A549 (cell line): ENCODE measurements around the gene RAB3GAP2.

ENCODE experiments used
- CBX8 ChIP-seq: fragments of 200-600 bp; sonication (generic); IDR thresholded peaks from 2 replicates; pipeline ENCODE4 v1.6.1; 2016
- CEBPB ChIP-seq, 2 experiments: fragments of >200 bp in 1 of 2; sonication (Bioruptor Twin) in 1 of 2; formaldehyde crosslinking in 1 of 2; IDR thresholded peaks; 2 replicates each; pipeline ENCODE4 v1.6.1; 2012 to 2016
- CHD4 ChIP-seq: fragments of 200-600 bp; sonication (generic); IDR thresholded peaks from 2 replicates; pipeline ENCODE4 v1.6.1; 2016; ENCODE audit warnings: antibody characterized with exemption, mild to moderate bottlenecking, borderline replicate concordance
- EP300 ChIP-seq, 2 experiments: fragments of >200 bp; sonication (Bioruptor Twin); formaldehyde crosslinking; IDR thresholded peaks; 2 replicates in 1 of 2; 3 replicates in 1 of 2; pipeline ENCODE4 v1.6.1; 2016 to 2017
- FOSL2 ChIP-seq, 2 experiments: fragments of 450-650 bp in 1 of 2; fragments of >200 bp in 1 of 2; sonication (Bioruptor Twin) in 1 of 2; formaldehyde crosslinking; IDR thresholded peaks; 2 replicates each; pipeline versions ENCODE4 v1.5.0 to v1.6.1; 2016 to 2020; ENCODE audit warnings: mild to moderate bottlenecking in 1 of 2, moderate library complexity in 1 of 2
- POLR2A ChIP-seq: IDR thresholded peaks from 2 replicates; pipeline ENCODE4 v1.6.1; 2012; ENCODE audit warnings: mild to moderate bottlenecking, low read length
- SMC3 ChIP-seq: fragments of >200 bp; sonication (Bioruptor Twin); formaldehyde crosslinking; IDR thresholded peaks from 3 replicates; pipeline ENCODE4 v1.6.1; 2018; ENCODE audit warnings: inconsistent platforms
- TF ChIP-seq, protein P1 (sequence below): fragments of >200 bp; sonication (Bioruptor Twin); formaldehyde crosslinking; IDR thresholded peaks from 3 replicates; pipeline ENCODE4 v1.6.1; 2016
- TF ChIP-seq, protein P2 (sequence below): fragments of >200 bp; sonication (Bioruptor Twin); formaldehyde crosslinking; IDR thresholded peaks from 3 replicates; pipeline ENCODE4 v1.5.1; 2016
- TF ChIP-seq, protein P3 (sequence below): fragments of 450-650 bp; IDR thresholded peaks from 2 replicates; pipeline ENCODE4 v1.6.1; 2014; ENCODE audit warnings: antibody characterized with exemption
- TF ChIP-seq, protein P4 (sequence below): IDR thresholded peaks from 2 replicates; pipeline ENCODE4 v1.6.1; 2012; ENCODE audit warnings: low read depth, borderline replicate concordance
- TF ChIP-seq, protein P5 (sequence below): IDR thresholded peaks from 2 replicates; pipeline ENCODE4 v1.6.1; 2012

DNA sequence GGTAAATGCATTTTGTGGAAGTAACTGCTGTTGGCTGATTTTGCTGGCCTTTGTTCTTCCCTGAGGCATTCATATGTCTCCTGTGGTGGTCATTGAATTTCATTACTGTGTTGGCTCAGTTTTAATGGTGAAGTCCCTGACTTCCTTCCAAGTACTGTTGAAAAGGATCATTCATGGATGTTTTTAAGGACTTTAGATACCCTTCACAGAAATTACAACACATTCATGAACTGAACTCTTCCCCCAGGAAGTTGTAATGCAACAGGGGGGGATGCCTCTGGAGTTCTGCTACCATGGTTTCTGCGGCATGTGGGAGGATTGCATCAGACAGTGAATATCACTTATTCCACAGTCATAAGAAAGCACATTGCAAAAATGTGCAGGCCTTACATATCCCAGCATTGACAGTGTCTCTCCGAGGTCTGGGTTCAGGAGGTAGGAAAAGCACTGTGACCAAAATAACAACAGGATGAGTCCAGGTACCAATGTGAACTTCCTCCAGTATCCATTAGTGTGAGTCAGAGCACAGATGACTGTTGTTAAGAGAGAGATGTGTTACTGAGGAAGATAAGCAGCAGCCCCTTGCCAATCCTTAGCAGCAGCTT lies 2.1 kb upstream of the RAB3GAP2 start:
- TF ChIP-seq, protein P1, sequence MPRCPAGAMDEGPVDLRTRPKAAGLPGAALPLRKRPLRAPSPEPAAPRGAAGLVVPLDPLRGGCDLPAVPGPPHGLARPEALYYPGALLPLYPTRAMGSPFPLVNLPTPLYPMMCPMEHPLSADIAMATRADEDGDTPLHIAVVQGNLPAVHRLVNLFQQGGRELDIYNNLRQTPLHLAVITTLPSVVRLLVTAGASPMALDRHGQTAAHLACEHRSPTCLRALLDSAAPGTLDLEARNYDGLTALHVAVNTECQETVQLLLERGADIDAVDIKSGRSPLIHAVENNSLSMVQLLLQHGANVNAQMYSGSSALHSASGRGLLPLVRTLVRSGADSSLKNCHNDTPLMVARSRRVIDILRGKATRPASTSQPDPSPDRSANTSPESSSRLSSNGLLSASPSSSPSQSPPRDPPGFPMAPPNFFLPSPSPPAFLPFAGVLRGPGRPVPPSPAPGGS, result no peak
- TF ChIP-seq, protein P2, sequence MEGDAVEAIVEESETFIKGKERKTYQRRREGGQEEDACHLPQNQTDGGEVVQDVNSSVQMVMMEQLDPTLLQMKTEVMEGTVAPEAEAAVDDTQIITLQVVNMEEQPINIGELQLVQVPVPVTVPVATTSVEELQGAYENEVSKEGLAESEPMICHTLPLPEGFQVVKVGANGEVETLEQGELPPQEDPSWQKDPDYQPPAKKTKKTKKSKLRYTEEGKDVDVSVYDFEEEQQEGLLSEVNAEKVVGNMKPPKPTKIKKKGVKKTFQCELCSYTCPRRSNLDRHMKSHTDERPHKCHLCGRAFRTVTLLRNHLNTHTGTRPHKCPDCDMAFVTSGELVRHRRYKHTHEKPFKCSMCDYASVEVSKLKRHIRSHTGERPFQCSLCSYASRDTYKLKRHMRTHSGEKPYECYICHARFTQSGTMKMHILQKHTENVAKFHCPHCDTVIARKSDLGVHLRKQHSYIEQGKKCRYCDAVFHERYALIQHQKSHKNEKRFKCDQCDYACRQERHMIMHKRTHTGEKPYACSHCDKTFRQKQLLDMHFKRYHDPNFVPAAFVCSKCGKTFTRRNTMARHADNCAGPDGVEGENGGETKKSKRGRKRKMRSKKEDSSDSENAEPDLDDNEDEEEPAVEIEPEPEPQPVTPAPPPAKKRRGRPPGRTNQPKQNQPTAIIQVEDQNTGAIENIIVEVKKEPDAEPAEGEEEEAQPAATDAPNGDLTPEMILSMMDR, result no peak
- TF ChIP-seq EP300 (IDR thresholded peaks at IDR 0.05) (no peak), FOSL2 (IDR thresholded peaks at IDR 0.05) (no peak), FOSL2 (CRISPR knock-in tag; IDR thresholded peaks at IDR 0.05) (no peak), CBX8 (no peak), POLR2A (no peak), SMC3 (no peak), CHD4 (no peak), CEBPB (IDR thresholded peaks at IDR 0.05) (no peak)
- TF ChIP-seq, protein P3, sequence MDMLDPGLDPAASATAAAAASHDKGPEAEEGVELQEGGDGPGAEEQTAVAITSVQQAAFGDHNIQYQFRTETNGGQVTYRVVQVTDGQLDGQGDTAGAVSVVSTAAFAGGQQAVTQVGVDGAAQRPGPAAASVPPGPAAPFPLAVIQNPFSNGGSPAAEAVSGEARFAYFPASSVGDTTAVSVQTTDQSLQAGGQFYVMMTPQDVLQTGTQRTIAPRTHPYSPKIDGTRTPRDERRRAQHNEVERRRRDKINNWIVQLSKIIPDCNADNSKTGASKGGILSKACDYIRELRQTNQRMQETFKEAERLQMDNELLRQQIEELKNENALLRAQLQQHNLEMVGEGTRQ, result no peak
- TF ChIP-seq, protein P4, sequence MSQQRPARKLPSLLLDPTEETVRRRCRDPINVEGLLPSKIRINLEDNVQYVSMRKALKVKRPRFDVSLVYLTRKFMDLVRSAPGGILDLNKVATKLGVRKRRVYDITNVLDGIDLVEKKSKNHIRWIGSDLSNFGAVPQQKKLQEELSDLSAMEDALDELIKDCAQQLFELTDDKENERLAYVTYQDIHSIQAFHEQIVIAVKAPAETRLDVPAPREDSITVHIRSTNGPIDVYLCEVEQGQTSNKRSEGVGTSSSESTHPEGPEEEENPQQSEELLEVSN, result no peak
- TF ChIP-seq, protein P5, sequence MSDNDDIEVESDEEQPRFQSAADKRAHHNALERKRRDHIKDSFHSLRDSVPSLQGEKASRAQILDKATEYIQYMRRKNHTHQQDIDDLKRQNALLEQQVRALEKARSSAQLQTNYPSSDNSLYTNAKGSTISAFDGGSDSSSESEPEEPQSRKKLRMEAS, result no peak
